Stimulated activated CD4-positive, alpha-beta T cell treated with anti-CD3 and anti-CD28 coated beads, TNF-alpha, amount 100 ng/mL, for 1 hour (primary cell): ENCODE data around the gene SUPT3H.
"Not testable (repeated sequence)": the region's sequence is repeated elsewhere in the genome, so short reads cannot be mapped to it uniquely, and the experiment has no call there.

Experiments
- DNase-seq, 3 donors: peaks; one replicate each; pipeline ENCODE4 v3.0.0-alpha.2; 2020; ENCODE audit warnings: low read depth in 3 of 3, low spot score in 1 of 3

SUPT3H gene

DNA sequence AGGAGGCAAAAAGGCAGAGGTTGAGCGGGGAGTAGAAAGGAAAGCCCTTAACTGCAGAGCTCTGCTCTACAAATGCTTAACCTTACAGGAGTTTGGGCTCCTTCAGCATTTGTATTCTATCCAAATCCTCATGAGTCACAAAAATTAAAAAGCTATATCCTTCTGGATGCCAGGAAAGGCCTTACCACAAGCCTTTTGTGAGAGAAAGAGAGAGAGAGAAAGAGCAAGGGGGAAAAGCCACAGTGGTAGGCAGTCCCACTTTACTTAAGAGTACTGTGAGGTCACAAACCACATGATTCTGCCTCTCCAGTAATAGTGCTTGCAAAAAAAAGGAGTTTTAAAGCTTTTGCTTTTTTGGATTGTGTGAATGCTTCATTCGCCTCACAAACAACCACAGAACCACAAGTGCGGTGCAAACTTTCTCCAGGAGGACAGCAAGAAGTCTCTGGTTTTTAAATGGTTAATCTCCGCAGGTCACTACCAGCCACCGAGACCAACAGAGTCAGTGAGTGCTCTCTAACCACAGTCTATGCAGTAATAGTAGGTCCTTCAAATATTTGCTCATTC is 49.7 kb downstream of the SUPT3H start, which contains the start of gene RUNX2:
Gene RUNX2, plus strand, starts transcription at position 375 of the 567 bp plus-strand sequence. CDS start 397 bp downstream, outside the sequence.
- DNase-seq, result no peak

DNA sequence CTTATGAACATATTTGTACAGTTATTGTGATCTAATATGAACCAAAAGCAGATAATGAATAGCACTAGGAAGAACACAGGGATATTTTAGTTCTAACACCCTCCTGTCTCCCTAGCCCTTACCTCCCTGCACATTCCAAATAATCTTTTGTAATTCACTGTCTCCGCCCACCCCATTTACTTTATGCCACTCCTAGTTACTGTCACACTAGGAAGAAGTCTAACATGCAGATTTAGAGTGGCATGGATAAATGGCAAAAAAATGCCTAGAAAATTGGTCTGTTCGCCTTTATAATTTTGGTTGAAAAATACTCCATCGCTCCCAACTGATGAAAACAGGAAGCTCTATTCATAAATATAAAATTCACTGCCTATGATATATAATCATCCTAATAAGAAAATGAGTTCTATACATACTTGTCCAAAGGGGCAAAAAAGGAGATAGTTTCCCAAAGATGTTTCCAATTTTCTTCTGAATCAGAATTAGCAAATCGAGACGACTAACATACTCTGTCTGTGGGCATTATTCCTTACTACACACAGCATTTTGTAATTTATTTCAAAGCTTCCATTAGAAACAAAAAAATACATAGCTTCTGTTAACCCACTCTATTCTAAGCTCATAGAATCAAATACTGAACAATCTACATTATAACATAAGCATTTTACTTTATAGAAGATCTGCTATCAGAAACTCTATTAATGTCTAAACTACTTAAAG is 50.9 kb downstream of the SUPT3H start:
- no peak for DNase-seq

DNA sequence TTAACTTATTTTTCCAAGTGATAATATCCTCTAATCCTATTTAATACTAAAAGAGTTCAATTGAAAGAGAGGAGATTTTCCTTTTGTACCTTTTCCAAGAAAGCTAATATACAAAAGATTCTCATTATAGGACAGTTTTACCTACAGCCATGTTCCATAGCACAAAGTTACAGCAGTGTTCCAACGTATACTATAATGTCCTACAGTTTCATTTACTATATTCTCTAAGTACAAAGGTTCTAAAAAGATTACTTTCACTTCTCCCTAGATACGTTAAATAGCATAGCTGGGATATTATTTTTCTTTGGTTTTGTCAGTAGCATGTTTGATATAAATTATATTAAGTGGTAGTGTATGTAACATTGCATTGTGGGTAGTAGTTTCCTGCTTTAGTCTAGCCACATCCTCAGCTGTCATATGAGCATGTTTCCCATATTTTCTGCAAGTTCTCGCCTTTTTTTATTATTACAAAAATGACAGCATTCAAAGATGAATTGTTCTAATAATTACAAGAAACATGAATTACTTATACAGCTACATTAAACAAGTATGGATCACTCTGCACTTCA is 54.0 kb downstream of the SUPT3H start:
- DNase-seq, result no peak

GRCh38 chr6:45320349-45320748 is 57.4 kb downstream of the SUPT3H start:
- no peak for DNase-seq

DNA sequence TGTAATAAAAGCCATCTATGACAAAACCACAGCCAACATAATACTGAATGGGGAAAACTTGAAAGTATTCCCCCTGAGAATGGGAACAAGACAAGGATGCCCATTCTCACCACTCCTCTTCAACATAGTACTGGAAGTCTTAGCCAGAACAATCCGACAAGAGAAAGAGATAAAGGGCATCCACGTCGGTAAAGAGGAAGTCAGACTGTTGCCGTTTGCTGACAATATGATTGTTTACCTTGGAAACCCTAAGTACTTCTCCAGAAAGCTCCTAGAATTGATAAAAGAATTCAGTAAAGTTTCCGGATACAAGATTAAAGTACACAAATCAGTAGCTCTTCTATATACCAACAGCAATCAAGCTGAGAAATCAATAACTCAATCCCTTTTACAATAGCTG is 63.6 kb downstream of the SUPT3H start:
- no peak for DNase-seq

- peak in 1 of 3 donors; percentile 5 for DNase-seq
Observed at GRCh38 chr6:45310118-45310788, 67.5 kb downstream of the SUPT3H start.

GRCh38 chr6:45305546-45305945 is 72.2 kb downstream of the SUPT3H start:
- no peak for DNase-seq

DNA sequence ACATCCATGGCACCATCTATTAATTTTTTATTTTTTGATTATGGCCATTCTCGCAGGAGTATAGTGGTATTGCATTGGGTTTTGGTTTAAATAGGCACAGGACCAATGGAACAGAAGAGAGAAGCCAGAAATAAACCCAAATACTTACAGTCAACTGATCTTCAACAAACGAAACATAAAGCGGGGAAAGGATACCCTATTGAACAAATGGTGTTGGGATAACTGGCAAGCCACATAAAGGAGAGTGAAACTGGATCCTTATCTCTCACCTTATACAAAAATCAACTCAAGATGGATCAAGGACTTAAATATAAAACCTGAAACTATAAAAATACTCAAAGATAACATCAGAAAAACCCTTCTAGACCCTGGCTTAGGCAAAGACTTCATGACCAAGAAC is 74.9 kb downstream of the SUPT3H start:
- no peak for DNase-seq

GRCh38 chr6:45301348-45302142 is 76.2 kb downstream of the SUPT3H start:
- DNase-seq, result no peak

DNA sequence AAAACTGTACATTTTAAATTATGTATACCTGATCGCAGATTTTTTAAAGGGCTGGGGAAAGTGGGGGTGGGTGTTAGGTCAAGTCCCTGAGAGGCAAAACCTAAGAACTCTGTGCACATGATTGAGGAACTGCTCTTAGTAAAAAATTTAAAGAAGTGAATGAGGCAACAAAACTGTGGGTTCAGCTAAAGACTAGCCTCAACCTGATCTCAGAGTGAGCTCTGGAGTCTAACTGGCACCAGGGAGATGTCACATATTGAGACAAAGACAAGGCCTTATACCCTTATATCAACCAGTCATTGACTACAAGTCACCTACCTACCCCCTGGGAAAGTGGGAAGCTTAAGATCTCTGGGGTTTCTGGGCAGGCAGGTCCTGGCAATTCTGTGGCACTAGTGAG is 77.0 kb downstream of the SUPT3H start:
- no peak for DNase-seq

DNA sequence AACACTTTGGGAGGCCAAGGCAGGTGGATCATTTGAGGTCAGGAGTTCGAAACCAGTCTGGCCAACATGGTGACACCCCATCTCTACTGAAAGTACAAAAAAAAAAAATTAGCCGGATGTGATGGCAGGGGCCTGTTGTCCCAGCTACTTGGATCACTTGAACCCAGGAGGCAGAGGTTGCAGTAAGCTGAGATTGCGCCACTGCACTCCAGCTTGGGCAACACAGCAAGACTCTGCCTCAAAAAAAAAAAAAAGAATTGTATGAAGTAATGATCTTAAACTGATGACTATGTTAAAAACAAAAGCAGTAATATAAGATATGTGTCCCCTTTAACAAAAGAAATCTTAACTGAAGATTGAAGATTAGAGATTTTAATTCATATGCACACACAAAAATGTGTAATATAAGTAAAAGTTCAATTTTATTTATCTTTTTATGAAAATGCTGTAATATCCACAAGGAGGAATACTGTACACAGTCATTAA is 78.6 kb downstream of the SUPT3H start:
- no peak for DNase-seq

DNA sequence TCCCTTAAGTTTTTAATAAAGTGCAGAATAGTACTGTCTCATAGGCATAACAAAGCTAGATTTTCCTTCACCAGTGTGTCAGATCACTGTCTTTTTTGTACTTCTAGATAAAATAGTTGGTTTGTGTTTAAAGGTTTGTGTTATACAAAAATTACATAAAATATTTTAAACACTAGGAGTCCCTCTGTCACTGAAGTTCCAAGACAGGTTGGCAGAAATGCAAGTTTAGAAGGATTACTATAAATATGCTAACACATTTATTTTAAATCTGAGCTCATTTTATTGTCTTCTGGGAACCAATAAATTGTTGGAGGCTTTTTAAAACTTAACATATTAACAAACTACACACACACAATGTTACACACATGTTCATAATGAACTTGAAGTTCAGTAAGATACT is 80.4 kb downstream of the SUPT3H start:
- no peak for DNase-seq

- DNase-seq, result not testable (repeated sequence)
Observed at GRCh38 chr6:45294065-45294701, 83.6 kb downstream of the SUPT3H start.

GRCh38 chr6:45293306-45293705 is 84.4 kb downstream of the SUPT3H start:
- no peak for DNase-seq

DNA sequence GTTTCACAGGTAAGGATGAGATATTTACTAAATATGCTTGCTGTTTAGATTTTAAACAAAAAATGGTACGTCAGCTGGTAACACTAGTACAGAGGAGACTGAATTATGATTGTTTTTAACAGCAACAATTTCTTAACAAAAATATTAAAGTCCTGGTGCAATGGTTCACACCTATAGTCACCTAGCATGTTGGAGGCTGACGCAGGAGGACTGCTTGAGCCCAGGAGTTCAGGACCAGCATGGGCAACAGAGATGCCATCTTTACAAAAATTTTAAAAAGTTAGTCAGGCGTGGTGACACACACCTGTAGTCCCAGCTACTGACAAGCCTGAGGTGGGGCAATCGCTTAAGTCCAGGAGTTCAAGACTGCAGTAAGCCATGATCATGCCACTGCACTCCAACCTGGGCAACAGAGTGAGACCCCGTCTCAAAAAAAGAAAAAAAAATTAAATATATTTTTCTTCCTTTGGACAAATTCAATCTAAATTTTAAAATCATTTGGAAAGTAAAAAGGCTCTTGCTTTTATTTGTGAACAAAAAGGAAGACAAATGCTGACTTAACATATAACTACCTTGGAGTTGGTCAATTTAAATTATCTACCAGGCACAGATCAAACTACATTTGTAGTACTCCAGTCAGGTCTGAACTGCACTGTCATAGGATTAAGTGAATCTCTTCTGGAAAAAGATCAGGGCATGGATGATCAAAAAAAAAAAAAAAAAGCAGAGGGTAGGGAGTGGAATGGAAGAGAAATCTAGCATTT is 87.8 kb downstream of the SUPT3H start:
- no peak for DNase-seq

DNA sequence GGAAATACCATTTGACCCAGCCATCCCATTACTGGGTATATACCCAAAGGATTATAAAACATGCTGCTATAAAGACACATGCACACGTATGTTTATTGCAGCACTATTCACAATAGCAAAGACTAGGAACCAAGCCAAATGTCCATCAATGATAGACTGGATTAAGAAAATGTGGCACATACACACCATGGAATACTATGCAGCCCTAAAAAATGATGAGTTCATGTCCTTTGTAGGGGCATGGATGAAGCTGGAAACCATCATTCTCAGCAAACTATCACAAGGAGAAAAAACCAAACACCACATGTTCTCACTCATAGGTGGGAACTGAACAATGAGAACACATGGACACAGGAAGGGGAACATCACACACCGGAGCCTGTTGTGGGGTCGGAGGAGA is 91.0 kb downstream of the SUPT3H start:
- DNase-seq, result not testable (repeated sequence)

GRCh38 chr6:45278367-45278766 is 99.4 kb downstream of the SUPT3H start:
- no peak for DNase-seq

GRCh38 chr6:45277741-45278140 is 100.0 kb downstream of the SUPT3H start:
- DNase-seq, result not testable (repeated sequence)

GRCh38 chr6:45275358-45275757 is 102.4 kb downstream of the SUPT3H start:
- DNase-seq, result no peak

- no peak for DNase-seq
Observed at GRCh38 chr6:45272626-45273025, 105.1 kb downstream of the SUPT3H start.
